H9 (cell line): ENCODE results near the gene CALML5. TPM values are rescaled to one million over a fixed set of nuclear protein-coding genes. Genes with fewer than 3 reads are reported as not detected.

Experiments used
- DNase-seq: peaks from one replicate; pipeline ENCODE4 v3.0.0-alpha.2; 2017
- H2AFZ ChIP-seq: one replicate; pipeline ENCODE4 v1.6.1; 2013; ENCODE audit warnings: mild to moderate bottlenecking, low read length, control low read depth, moderate library complexity
- H2AK5ac ChIP-seq: 2 replicates; pipeline ENCODE4 v1.6.1; 2013; ENCODE audit warnings: low read length, control low read depth, mixed read lengths; ENCODE audit not compliant: insufficient read length
- H2BK120ac ChIP-seq: one replicate; pipeline ENCODE4 v1.6.1; 2013; ENCODE audit warnings: low read depth, mild to moderate bottlenecking, low read length, control low read depth, inconsistent platforms; ENCODE audit not compliant: poor library complexity, severe bottlenecking
- H2BK12ac ChIP-seq: 2 replicates; pipeline ENCODE4 v1.6.1; 2013; ENCODE audit warnings: low read length, control low read depth, mixed read lengths, low read depth; ENCODE audit not compliant: insufficient read length
- H2BK15ac ChIP-seq: 2 replicates; pipeline ENCODE4 v1.6.1; 2013; ENCODE audit warnings: low read depth, low read length, control low read depth
- H2BK20ac ChIP-seq: one replicate; pipeline ENCODE4 v1.6.1; 2013; ENCODE audit warnings: low read depth, mild to moderate bottlenecking, low read length, control low read depth, inconsistent platforms; ENCODE audit not compliant: poor library complexity, severe bottlenecking
- H2BK5ac ChIP-seq: 2 replicates; pipeline ENCODE4 v1.6.1; 2013; ENCODE audit warnings: low read length, control low read depth, mixed read lengths; ENCODE audit not compliant: insufficient read length
- H3K14ac ChIP-seq: 2 replicates; pipeline ENCODE4 v1.6.1; 2013; ENCODE audit warnings: low read length, control low read depth; ENCODE audit not compliant: insufficient read depth
- H3K18ac ChIP-seq: 2 replicates; pipeline ENCODE4 v1.6.1; 2013; ENCODE audit warnings: low read depth, mild to moderate bottlenecking, mixed read lengths, low read length, control low read depth; ENCODE audit not compliant: insufficient read length
- H3K23ac ChIP-seq: 2 replicates; pipeline ENCODE4 v1.6.1; 2013; ENCODE audit warnings: low read length, control low read depth, mixed read lengths, low read depth; ENCODE audit not compliant: insufficient read length
- H3K23me2 ChIP-seq: 2 replicates; pipeline ENCODE4 v1.6.1; 2013; ENCODE audit warnings: low read depth, mild to moderate bottlenecking, mixed read lengths, low read length, control low read depth; ENCODE audit not compliant: insufficient read length, poor library complexity, severe bottlenecking
- H3K27ac ChIP-seq: 2 replicates; pipeline ENCODE4 v1.5.1; 2013; ENCODE audit warnings: low read length, control low read depth, mixed read lengths, low read depth; ENCODE audit not compliant: insufficient read length
- H3K27me3 ChIP-seq: 2 replicates; pipeline ENCODE4 v1.6.1; 2013; ENCODE audit warnings: low read length, control low read depth, inconsistent platforms; ENCODE audit not compliant: insufficient read depth
- H3K4ac ChIP-seq: 2 replicates; pipeline ENCODE4 v1.6.1; 2013; ENCODE audit warnings: low read depth, mild to moderate bottlenecking, control low read depth, inconsistent platforms, low read length, moderate library complexity
- H3K4me1 ChIP-seq: 2 replicates; pipeline ENCODE4 v1.6.1; 2013; ENCODE audit warnings: low read length, control low read depth, inconsistent platforms; ENCODE audit not compliant: insufficient read depth
- H3K4me2 ChIP-seq: 2 replicates; pipeline ENCODE4 v1.6.1; 2013; ENCODE audit warnings: low read length, control low read depth, mixed read lengths; ENCODE audit not compliant: insufficient read length, insufficient read depth
- H3K56ac ChIP-seq: 2 replicates; pipeline ENCODE4 v1.6.1; 2013; ENCODE audit warnings: low read depth, mild to moderate bottlenecking, mixed read lengths, low read length, control low read depth; ENCODE audit not compliant: insufficient read length
- H3K79me1 ChIP-seq: 2 replicates; pipeline ENCODE4 v1.6.1; 2013; ENCODE audit warnings: low read depth, mild to moderate bottlenecking, moderate library complexity, low read length, control low read depth, inconsistent platforms; ENCODE audit not compliant: insufficient read depth, poor library complexity, severe bottlenecking
- H3K79me2 ChIP-seq: 2 replicates; pipeline ENCODE4 v1.6.1; 2013; ENCODE audit warnings: low read length, control low read depth, inconsistent platforms; ENCODE audit not compliant: insufficient read depth
- H3K9ac ChIP-seq: 2 replicates; pipeline ENCODE4 v1.6.1; 2013; ENCODE audit warnings: low read length, control low read depth, mixed read lengths; ENCODE audit not compliant: insufficient read length; ENCODE audit errors: extremely low read depth
- H3K9me3 ChIP-seq: one replicate; pipeline ENCODE4 v1.6.1; 2013; ENCODE audit warnings: low read depth, low read length, inconsistent platforms; ENCODE audit not compliant: control insufficient read depth
- H3T11ph ChIP-seq: one replicate; pipeline ENCODE4 v1.6.1; 2013; ENCODE audit warnings: mild to moderate bottlenecking, low read length, control low read depth, inconsistent platforms
- H4K20me1 ChIP-seq: one replicate; pipeline ENCODE4 v1.6.1; 2013; ENCODE audit not compliant: control insufficient read depth, insufficient read length, insufficient read depth
- H4K5ac ChIP-seq: 2 replicates; pipeline ENCODE4 v1.6.1; 2013; ENCODE audit warnings: low read depth, mild to moderate bottlenecking, mixed read lengths, low read length, control low read depth; ENCODE audit not compliant: insufficient read length
- H4K8ac ChIP-seq: replicated peaks from 2 replicates; pipeline ENCODE4 v1.6.1; 2013; ENCODE audit warnings: low read length, control low read depth, mixed read lengths, low read depth; ENCODE audit not compliant: insufficient read length
- H4K91ac ChIP-seq: 2 replicates; pipeline ENCODE4 v1.6.1; 2013; ENCODE audit warnings: low read depth, mild to moderate bottlenecking, moderate library complexity, mixed read lengths, low read length, control low read depth; ENCODE audit not compliant: insufficient read length
- H3K27ac Mint-ChIP-seq, 3 experiments: 2 replicates in 2 of 3; 3 replicates in 1 of 3; pipeline ENCODE4 v1.8.0; 2020 to 2021; ENCODE audit warnings: mixed read lengths in 3 of 3, mild to moderate bottlenecking in 1 of 3, moderate library complexity in 1 of 3
- H3K27me3 Mint-ChIP-seq: 2 replicates; pipeline ENCODE4 v1.8.0; 2021; ENCODE audit warnings: low read depth, mild to moderate bottlenecking, moderate library complexity, mixed read lengths
- H3K36me3 Mint-ChIP-seq, 3 experiments: 2 replicates in 2 of 3; 3 replicates in 1 of 3; pipeline ENCODE4 v1.8.0; 2020 to 2021; ENCODE audit warnings: low read depth in 3 of 3, mixed read lengths in 3 of 3; ENCODE audit not compliant: insufficient read depth in 1 of 3
- H3K4me1 Mint-ChIP-seq, 2 experiments: 2 replicates each; pipeline ENCODE4 v1.8.0; 2020; ENCODE audit warnings: mixed read lengths in 2 of 2
- H3K4me3 Mint-ChIP-seq, 2 experiments: 2 replicates in 1 of 2; 3 replicates in 1 of 2; pipeline ENCODE4 v1.8.0; 2020 to 2021; ENCODE audit warnings: mild to moderate bottlenecking in 2 of 2, mixed read lengths in 2 of 2, moderate library complexity in 1 of 2
- H3K9me3 Mint-ChIP-seq, 2 experiments: 2 replicates in 1 of 2; 3 replicates in 1 of 2; pipeline ENCODE4 v1.8.0; 2020; ENCODE audit warnings: mild to moderate bottlenecking in 2 of 2, mixed read lengths in 2 of 2, moderate library complexity in 1 of 2
- WGBS: extraction: QIAGEN DNeasy Blood & Tissue Kit; methylation state at CpG from one replicate; pipeline ENCODE4 v1.1.7; 2013; ENCODE audit warnings: missing lambda C conversion rate, low lambda C conversion rate, mixed read lengths; ENCODE audit not compliant: insufficient read length; ENCODE audit errors: extremely low coverage; 5-methylcytosine and 5-hydroxymethylcytosine counted together
- total RNA-seq: library from RNA; stranded (reverse); gene quantifications from 2 replicates; pipeline ENCODE4 v1.2.1, GENCODE V29; 2021
- TF ChIP-seq, protein P1 (sequence below): fragments of 200-600 bp; sonication (generic); conservative IDR thresholded peaks from 3 replicates; pipeline ENCODE4 v1.8.0; 2021; ENCODE audit warnings: antibody characterized with exemption, mild to moderate bottlenecking

The CALML5 gene
- total RNA-seq, 1 experiment from 2014 or later: not detected

DNA sequence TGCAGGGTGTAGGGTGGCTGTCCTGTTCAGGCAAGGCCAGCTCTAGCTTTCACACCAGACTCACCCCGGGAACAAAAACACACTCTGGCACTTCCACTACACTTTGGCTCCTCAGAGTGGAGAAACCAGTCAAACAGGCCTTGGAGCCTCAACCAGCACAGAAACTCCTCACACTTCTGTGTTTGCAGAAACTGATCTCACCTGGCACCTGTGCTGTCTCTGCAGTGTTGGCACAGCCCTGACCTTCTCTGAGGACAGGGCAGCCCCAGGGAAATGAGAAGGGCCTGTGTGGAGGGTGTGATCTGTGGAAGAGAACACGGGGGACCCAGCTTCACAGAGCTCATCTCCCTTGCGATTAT is 4.1 kb upstream of the CALML5 start:
- H3K27me3 Mint-ChIP-seq: peaks cover 5% of the 10 kb centered on the region
- H3K79me1 ChIP-seq: no peaks in the 10 kb centered on the region
- TF ChIP-seq, protein P1, sequence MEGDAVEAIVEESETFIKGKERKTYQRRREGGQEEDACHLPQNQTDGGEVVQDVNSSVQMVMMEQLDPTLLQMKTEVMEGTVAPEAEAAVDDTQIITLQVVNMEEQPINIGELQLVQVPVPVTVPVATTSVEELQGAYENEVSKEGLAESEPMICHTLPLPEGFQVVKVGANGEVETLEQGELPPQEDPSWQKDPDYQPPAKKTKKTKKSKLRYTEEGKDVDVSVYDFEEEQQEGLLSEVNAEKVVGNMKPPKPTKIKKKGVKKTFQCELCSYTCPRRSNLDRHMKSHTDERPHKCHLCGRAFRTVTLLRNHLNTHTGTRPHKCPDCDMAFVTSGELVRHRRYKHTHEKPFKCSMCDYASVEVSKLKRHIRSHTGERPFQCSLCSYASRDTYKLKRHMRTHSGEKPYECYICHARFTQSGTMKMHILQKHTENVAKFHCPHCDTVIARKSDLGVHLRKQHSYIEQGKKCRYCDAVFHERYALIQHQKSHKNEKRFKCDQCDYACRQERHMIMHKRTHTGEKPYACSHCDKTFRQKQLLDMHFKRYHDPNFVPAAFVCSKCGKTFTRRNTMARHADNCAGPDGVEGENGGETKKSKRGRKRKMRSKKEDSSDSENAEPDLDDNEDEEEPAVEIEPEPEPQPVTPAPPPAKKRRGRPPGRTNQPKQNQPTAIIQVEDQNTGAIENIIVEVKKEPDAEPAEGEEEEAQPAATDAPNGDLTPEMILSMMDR: no peak
- no peak overlapping the region for H3K18ac ChIP-seq
- no peak overlapping the region for H2BK5ac ChIP-seq
- no peaks in the 10 kb centered on the region for H3K23me2 ChIP-seq
- no peaks in the 10 kb centered on the region for H3K79me2 ChIP-seq
- peaks cover 5 to 6% of the 10 kb centered on the region in 2 experiments for H3K4me1 Mint-ChIP-seq
- H3K4me2 ChIP-seq: no peak overlapping the region
- no peak overlapping the region for H3K56ac ChIP-seq
- no peak overlapping the region for H4K5ac ChIP-seq
- H3K9ac ChIP-seq: no peak overlapping the region
- no peaks in the 10 kb centered on the region for H3K9me3 ChIP-seq
- H3K9me3 Mint-ChIP-seq: no peaks in the 10 kb centered on the region
- no peak overlapping the region for H3K4me3 Mint-ChIP-seq
- WGBS: no CpG with 5 or more reads among the region's 3 CpGs
- H3K4me1 ChIP-seq: no peaks in the 10 kb centered on the region; the same call in 1 of the 2 replicates
- no peak overlapping the region for H2BK15ac ChIP-seq
- H2BK20ac ChIP-seq: no peak overlapping the region
- H3K4ac ChIP-seq: no peak overlapping the region
- H3K36me3 Mint-ChIP-seq: no peaks in the 10 kb centered on the region; a peak in 1 of 7 replicates
- no peak overlapping the region for H2AFZ ChIP-seq
- DNase-seq: no peak
- no peak overlapping the region for H3K27ac ChIP-seq
- no peak overlapping the region for H2BK12ac ChIP-seq
- no peaks in the 10 kb centered on the region for H3K27me3 ChIP-seq
- H3K27ac Mint-ChIP-seq: no peak overlapping the region
- no peak overlapping the region for H4K8ac ChIP-seq
- H3K14ac ChIP-seq: no peak overlapping the region
- H4K20me1 ChIP-seq: no peaks in the 10 kb centered on the region
- H2AK5ac ChIP-seq: no peak overlapping the region
- H3T11ph ChIP-seq: no peak overlapping the region
- no peak overlapping the region for H2BK120ac ChIP-seq
- H3K23ac ChIP-seq: no peak overlapping the region
- H4K91ac ChIP-seq: no peak overlapping the region
